Fibroblast of skin of abdomen (primary cell): ENCODE measurements around the gene IFNL4.
"Not testable (repeated sequence)": the region's sequence is repeated elsewhere in the genome, so short reads cannot be mapped to it uniquely, and the experiment has no call there.

Experiments
- DNase-seq: peaks from one replicate; pipeline ENCODE4 v3.0.0-alpha.2; 2013

Gene IFNL4

DNA sequence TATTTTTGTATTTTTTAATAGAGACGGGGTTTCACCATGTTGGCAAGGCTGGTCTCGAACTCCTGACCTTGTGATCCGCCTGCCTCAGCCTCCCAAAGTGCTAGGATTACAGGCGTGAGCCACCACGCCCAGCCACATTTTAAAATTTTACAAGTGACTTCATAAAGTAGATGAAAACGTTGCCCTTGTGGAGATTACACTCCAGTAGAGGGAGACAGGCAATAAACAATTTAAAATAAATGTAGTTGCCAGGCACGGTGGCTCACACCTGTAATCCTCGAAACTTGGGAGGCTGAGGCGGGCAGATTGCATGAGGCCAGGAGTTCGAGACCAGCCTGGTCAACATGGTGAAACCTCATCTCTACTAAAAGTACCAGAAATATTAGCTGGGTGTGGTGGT, 29.5 kb downstream of the IFNL4 start:
- DNase-seq, result not testable (repeated sequence)

DNA sequence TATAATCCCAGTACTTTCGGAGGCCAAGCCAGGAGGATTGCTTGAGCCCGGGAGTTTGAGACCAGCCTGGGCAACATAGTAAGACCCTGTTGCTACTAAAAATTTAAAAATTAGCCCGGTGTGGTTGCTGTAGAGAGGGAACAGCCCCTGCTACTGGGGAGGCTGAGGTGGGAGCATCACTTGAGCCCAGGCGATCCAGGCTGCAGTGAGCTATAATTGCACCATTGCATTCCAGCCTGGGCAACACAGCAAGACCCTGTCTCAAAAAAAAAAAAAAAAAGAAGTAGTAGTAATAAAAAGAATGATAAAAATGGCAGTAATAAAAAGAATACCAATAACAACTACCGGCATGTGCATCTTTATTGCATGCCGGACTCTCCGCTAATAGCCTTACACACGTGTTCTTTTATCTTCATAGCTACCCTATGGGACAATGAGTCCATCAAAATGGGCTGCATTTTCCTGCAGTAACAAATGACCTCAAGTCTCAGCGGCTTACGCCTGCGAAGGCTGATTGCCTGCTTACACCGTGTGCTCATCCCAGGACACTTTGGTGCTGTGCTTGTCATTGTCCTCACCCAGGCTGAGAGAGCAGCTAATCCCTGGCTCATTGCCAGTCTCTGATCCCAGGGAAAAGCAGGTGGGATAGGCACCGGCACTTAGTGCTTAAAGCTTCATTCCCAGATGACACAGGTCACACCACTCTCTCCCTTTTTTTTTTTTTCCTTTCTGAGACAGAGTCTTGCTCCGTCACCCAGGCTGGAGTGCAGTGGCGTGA, 30.2 kb downstream of the IFNL4 start:
- no peak for DNase-seq

DNA sequence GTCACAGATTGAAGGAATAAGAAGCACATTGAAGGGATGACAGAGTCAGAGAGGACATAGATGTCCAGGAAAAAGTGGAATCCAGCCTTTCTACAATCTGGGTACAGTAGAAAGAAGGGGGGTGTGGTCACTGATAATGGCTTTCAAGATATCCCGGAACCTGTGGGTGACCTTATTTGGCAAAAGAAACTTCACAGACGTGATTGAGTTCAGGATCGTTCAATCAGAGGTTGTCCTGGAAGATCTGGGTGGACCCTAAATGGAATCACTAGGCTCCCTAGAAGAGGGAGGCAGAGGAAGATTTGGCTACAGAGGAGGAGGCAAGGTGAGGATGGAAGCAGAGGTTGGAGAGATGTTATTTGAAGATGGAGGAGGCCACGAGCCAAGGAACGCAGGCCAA, 31.6 kb downstream of the IFNL4 start:
- DNase-seq, result no peak

- not testable (repeated sequence) for DNase-seq
Observed at GRCh38 chr19:39215323-39215722, 33.3 kb downstream of the IFNL4 start.

DNA sequence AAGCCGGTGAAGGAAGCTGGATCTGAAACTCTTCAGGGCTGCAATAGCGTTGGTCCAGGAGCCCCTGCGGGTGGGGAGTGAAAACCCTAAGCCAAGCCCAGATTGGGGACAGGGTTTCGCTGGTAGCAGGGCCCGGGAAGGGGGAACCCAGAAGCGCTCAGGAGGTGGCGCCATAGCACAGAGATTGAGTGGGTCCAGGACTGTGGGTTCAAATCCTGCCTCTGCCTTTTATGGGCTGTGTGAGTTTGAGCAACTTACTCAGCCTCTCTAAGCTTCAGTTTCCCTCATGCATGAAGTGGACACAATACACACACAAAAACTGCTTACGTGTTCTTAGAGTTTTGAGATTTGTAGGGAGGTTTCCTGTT, 36.3 kb downstream of the IFNL4 start:
- DNase-seq, result no peak

GRCh38 chr19:39211731-39212374, 36.8 kb downstream of the IFNL4 start:
- no peak for DNase-seq

DNA sequence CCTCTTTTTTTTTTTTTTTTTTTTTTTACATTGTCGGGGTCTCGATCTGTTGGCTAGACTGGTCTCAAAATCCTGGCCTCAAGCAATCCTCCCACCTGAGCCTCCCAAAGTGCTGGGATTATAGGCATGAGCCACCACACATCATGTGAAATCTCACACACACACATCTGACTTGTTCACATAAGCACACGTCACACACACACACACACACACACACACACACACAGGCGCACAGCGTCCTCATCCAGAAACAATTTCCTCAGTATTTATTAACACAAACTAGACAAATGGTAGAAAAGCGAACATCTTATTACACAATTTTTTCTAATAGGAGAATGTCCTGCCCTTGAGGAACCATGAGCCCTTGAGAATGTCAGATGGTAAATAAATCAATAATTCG, 39.5 kb downstream of the IFNL4 start:
- no peak for DNase-seq

GRCh38 chr19:39208175-39208795, 40.4 kb downstream of the IFNL4 start:
- DNase-seq, result no peak

- no peak for DNase-seq
Observed at GRCh38 chr19:39207293-39207836, 41.3 kb downstream of the IFNL4 start.

- no peak for DNase-seq
Observed at GRCh38 chr19:39206122-39206521, 42.5 kb downstream of the IFNL4 start.

DNA sequence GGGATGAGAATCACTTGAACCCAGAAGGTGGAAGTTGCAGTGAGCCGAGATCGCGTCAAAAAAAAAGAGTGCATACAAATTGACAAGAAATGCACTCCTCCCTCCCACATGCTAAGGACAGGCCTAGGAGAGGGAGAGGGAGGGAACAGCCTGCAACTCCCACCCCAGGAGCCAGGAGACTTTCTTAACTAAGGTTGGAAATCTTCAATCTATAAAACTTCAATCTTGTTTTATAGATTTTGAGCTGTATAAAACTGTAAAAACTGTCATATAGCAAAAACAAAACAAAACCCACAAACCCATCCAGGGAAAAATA, 43.2 kb downstream of the IFNL4 start:
- no peak for DNase-seq

- DNase-seq, result no peak
Observed at GRCh38 chr19:39203372-39204341, 45.0 kb downstream of the IFNL4 start, which contains the start of gene SYCN. TSS of gene SYCN (minus strand) at chr19:39204263. CDS start at chr19:39204254, 9 bp downstream.

GRCh38 chr19:39202998-39203355, 45.7 kb downstream of the IFNL4 start:
- no peak for DNase-seq

GRCh38 chr19:39200803-39201115, 47.9 kb downstream of the IFNL4 start:
- no peak for DNase-seq

DNA sequence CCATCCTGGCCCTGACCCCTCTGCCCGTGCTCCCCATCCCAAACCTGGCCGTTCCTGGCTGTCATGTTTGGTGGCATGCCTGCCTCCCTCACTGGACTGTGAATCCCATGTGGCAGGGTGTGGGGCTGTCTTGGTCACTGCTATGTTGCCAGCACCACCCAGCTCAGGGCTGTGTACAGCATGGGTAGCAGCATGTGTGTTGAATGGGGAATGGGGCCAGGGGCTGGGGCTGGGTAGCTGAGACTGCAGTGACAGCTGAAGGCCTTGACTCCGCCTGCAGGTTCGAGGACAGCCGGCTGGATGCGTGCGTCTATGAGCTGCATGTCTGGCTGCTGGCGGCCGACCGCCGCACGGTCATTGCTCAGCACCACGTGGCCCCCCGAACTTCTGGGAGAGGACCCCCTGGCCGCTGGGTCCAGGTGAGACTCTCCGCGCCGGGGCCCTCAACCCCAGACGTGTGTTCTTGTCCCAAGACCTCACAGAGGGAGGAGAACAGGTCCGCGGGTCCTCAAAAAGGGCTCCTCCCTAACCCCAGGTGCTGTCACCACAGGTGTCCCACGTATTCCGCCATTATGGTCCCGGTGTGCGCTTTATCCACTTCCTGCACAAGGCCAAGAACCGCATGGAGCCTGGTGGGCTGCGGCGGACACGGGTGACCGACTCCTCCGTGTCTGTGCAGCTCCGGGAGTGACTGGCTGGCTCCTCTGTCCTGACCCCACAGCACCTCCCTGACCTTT, 48.4 kb downstream of the IFNL4 start:
- DNase-seq, result no peak

GRCh38 chr19:39199025-39199424, 49.6 kb downstream of the IFNL4 start:
- no peak for DNase-seq

DNA sequence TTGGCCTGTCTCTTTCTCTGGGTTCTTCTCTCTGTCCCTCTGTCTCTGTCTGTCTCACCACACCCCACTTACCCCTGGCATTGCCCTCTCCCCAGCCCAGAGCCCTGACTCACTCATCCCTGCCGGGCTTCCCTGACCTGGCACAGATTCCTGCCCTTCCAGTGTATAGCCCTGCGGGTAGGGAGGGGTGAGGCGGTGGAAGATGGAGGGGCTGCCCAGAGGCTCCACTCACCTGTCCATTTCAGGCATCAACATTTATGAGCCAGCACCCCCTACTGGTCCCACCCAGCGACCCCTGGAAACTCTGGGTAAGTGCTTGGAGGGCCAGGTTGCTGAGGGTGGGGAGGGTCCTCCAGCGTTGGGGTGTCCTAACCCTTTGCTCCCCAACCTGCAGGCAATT, 50.8 kb downstream of the IFNL4 start:
- DNase-seq, result no peak

DNA sequence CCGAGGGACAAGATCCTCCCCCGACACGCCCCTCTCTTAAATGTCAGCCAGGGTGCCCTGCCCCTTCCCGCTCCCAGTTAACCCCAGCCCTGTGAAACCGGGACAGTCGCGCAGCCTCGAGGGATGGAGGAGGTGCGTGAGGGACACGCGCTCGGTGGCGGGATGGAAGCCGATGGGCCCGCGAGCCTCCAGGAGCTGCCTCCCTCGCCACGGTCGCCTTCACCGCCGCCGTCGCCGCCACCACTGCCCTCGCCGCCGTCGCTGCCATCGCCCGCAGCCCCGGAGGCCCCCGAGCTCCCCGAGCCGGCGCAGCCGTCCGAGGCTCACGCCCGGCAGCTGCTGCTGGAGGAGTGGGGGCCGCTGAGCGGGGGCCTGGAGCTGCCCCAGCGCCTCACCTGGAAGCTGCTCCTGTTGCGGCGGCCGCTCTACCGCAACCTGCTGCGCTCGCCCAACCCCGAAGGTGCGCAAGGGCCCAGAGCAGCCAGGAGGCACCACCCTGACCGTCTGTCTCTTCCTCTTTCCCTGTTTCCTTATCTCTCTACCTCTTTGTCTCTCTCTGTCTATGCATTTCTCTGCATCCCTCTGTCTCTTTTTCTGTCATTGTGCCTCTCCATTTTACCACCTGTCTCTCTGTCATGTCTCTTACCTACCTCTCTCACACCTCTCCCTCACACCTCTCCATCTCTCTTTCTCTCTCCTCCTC, 51.6 kb downstream of the IFNL4 start, which contains the start of gene NCCRP1:
Gene NCCRP1, plus strand, starts transcription at position 105 of the 703 bp plus-strand sequence. Its CDS starts 19 bp downstream, at position 124.
- no peak for DNase-seq

DNA sequence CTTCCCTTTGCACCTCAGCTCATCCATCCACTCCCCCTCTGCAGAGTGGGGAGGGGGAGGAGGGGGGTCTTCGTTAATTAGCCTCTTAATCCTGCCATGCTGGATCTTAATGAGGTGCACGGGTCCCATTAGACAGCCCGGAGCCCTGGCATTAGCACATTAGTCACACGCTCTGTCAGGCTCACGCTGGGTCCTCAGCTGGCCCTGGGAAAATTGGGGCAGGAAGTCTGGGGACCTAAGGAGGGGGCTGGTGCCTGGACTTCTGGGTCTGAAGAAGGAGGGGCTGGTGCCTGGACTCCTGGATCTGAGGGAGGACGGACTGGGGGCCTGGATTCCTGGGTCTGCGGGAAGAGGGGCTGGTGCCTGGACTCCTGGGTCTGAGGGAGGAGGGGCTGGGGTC, 52.3 kb downstream of the IFNL4 start:
- no peak for DNase-seq
